Activated T-cell treated with anti-CD3 and anti-CD28 coated beads for 48 hours (primary cell): Measurements from ENCODE around the gene DLG2.

Source experiments
- DNase-seq: peaks from one replicate; pipeline ENCODE4 v3.0.0-alpha.2; 2020; ENCODE audit warnings: low read depth

Gene DLG2

GRCh38 chr11:84091212-84091986 lies 1535.7 kb downstream of the DLG2 start:
- DNase-seq: no peak

DNA sequence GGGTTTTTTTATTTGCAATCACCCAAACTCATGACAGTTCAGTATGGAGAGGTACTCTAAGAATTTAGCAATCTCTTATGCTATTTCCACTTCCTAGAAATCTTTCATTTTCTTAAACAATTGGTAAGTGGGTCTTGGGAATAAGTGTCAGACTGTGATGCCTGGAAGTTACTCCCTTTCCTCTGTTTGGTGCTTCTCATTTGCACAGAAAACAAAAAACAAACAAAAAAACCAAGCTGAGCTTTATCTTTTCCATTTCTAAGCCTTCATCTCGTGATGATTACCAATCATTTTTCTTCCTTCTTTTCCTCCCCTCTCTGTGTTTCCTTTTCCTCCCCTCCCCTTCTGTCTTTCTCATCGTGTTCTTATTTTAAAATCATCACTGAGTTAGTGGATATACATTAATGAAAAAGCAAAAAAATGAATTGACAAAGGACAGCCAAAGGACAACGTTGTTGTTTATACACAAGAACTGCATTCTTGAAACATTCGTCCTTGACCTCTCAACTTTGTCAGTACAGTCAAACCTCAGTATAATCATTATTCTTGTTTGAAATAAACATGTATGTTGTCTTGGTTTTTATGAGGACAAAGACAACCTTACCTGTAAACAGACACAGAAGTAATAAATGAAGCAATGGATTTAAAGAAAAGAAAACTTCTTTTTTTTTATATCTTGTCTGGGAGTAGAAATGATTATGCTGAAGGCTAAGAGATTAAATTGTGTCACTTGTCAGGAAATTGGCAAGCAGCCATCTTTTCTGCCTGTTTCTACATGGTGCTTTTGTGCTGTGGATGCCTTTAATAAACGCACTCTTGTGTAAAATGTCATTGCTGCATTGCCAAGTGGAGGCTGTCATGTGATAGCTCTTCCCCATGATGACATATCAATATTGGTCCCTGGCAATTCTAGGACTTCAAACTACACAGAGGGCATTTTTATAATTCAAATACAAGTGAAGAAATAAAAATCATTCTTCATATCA lies 1537.8 kb downstream of the DLG2 start:
- no peak for DNase-seq

DNA sequence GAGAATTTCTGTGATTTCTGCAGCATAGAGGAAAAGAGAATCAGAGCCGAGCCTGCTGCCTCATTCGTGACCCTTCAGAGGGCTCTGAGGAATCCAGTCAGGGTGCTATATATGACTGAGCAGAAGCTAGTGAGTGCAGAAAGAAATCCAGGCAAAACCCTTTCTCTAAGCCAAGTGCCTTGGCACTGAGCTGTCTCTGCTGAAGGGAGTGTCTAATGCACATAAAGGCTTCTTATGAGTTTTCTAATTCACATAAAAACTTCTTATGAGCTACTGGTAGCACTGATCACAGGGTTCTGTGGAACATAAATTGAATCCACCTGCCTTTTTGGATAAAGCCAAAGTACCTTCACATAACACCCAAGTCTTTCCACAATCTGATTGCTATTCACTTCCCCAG lies 1555.3 kb downstream of the DLG2 start:
- DNase-seq: no peak

GRCh38 chr11:84069048-84069447 lies 1558.1 kb downstream of the DLG2 start:
- no peak for DNase-seq

GRCh38 chr11:84061726-84062125 lies 1565.4 kb downstream of the DLG2 start:
- no peak for DNase-seq

- no peak for DNase-seq
Measured at GRCh38 chr11:84056653-84057376, 1570.3 kb downstream of the DLG2 start.

GRCh38 chr11:84045146-84045545 lies 1582.0 kb downstream of the DLG2 start:
- DNase-seq: no peak

GRCh38 chr11:84044706-84045105 lies 1582.4 kb downstream of the DLG2 start:
- DNase-seq: no peak

GRCh38 chr11:84036664-84037194 lies 1590.4 kb downstream of the DLG2 start:
- DNase-seq: no peak

- DNase-seq: no peak
Measured at GRCh38 chr11:84035645-84036044, 1591.5 kb downstream of the DLG2 start.

- no peak for DNase-seq
Measured at GRCh38 chr11:84034484-84034883, 1592.7 kb downstream of the DLG2 start.

DNA sequence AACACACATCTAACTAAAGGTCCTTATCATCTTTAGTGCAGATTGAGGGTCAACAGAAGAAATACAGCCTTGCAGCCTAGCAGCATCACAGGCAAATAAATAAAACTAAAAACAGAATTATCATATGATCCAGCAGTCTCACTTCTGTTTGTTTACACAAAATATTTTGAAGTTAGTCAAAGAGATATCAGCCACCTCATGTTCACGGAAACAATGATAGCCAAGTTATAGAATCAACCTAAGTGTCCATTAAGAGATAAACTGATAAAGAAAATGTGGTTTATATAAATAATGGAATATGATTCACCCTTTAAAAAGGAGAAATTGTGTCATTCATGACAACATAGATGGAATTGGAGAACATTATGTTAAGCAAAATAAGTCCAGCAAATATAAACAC lies 1602.9 kb downstream of the DLG2 start:
- no peak for DNase-seq

DNA sequence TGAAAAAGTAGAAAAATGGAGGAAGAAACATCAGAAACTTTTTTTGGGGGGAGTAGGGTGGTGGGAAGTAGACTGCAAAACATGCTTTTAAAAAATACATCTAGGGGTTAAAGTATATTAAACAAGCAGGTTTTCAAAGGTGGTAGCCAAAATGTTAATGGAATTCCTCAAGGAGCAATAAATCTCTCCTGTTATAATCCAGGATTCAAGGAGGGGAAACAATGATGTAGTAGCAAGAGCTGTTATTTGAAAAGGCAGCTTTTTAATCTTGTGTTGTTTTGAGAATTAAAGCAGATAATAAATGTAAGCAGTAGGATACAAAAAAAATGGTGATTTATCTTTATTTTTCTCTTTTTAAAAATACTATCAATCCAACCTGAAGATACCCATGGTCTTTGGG lies 1604.4 kb downstream of the DLG2 start:
- DNase-seq: no peak

GRCh38 chr11:84022201-84022600 lies 1604.9 kb downstream of the DLG2 start:
- no peak for DNase-seq

DNA sequence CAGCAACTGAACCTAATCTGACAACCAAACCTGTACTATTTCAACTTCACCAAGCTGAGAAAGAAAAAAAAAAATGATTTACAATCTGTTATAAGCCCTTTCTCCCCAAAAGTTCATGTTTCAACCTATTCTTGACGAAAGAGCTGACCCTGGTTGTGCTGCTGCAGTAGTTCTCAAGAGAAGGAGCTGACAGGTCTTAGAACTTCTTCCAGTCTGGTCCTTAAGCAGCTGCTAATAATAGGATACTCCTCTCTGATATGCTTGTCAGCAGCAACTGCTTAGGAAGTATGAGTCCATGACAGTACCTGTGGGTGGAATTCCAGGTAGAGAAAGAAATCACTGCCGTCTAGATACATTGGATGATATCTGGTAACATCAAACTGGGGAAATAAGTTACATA lies 1605.9 kb downstream of the DLG2 start:
- DNase-seq: no peak

- DNase-seq: no peak
Measured at GRCh38 chr11:84019571-84020194, 1607.5 kb downstream of the DLG2 start.

DNA sequence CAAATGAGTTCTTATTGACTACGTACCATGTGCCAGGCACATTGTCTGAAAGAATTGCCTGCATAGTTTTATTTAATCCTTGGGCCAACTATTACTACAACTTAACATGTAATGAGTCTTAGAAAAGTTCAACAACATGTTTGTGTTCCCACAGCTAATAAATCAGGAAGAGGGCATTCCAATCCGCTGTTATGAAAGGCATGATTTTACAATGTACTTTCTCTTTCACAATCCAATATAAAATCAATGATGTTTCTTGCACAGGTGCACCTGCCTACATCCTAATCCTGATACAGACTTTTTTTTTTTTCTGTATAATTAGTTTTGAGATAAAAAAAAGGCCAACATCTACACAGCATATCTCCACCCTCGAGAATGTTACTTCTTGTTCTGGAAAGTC lies 1612.6 kb downstream of the DLG2 start:
- no peak for DNase-seq

DNA sequence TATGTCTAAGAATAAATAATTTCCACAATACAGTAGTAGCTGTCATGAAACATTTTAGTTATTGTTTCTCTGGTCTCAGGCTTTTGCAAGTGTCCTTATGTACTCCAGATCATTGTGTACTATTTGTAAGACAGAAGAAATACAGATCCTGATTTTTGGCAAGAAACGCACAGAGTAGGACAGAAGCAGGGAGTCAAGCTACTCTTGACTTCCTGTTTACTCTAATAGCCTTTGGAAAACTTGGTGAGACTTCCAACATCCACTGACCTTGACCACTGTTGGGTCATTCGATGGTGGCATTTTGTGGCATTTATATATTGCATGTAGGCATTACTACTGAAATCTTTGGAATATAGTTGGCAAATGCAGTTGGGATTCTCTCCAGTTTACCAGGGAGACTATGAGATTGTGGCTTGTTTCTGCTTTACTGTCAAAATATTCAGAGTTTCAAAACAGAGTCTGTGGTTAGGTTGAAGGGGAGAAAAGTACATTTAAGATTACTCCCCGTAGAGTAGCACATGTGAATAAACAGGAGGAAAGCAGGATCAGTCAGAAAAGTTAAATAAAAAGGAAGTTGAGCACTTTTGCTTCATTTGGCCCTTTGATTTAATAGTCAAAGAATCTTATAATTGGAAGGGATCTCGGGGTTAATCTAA lies 1614.8 kb downstream of the DLG2 start:
- DNase-seq: no peak

GRCh38 chr11:84003181-84003580 lies 1624.0 kb downstream of the DLG2 start:
- DNase-seq: no peak

DNA sequence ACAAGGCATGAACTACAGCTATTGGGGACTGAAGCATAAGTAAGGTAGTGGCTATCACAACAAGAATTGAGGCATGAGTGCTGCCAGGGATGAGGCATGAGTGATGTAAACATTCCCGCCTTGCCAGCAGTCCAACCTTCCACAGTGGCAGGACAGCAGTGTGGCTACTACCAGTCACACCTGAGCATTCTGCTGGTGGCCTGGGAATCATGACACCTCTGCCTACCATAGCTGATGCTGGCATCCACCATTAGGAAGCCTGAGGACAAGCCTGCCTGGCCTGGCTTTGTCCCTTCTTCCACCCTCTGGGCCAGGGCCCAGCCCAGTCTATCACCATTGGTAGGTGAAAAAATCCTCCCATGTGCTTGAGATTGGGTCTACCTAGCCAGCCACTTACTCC lies 1628.2 kb downstream of the DLG2 start:
- DNase-seq: no peak

- no peak for DNase-seq
Measured at GRCh38 chr11:83990160-83990733, 1636.9 kb downstream of the DLG2 start.
